ENCODE data around the gene RNF111. TPM values are rescaled to one million over a fixed set of nuclear protein-coding genes. Genes with fewer than 3 reads are reported as not detected.

The RNF111 gene
- total and polyA plus RNA-seq, 9 of the 15 experiments (the other 6 are each of a cell fraction or from before 2014, with no cell fraction given): 7.9 to 26.0 (median 14.4) TPM

- H3K27me3 ChIP-seq (ENCODE audit: control insufficient read depth in 2 of 2, insufficient read depth in 2 of 2, low read length in 2 of 2): no peaks in the 10 kb centered on the region
- intact Hi-C loops (cut with micrococcal nuclease): no loop called here
- FAIRE-seq (no peak), ATAC-seq (no peak), DNase-seq (ENCODE audit: extremely low read depth in 1 of 4, low spot score in 3 of 4) (no peak)
- no peak overlapping the region for H3K4me3 ChIP-seq
- H4K20me1 ChIP-seq (replicated peaks; ENCODE audit: control insufficient read depth, insufficient read depth, low read length): no peaks in the 10 kb centered on the region; the same call in none of the 2 replicates
- CTCF ChIA-PET (ENCODE audit: low intra/inter-chr PET ratio): interaction anchor here (0.6 kb wide), 1 partner anchor 870 kb away, joined by 4 read pairs; no protein-coding TSS in a partner anchor
- peaks cover 0 to 10% of the 10 kb centered on the region in 2 experiments; a peak in 4 of 5 replicates for H3K4me1 ChIP-seq (replicated peaks in 1 of 2; ENCODE audit: control insufficient read depth in 2 of 2, insufficient read depth in 2 of 2, low read length in 2 of 2)
- in situ Hi-C loops (cut with MboI): no loop called here
- BruUV-seq (replicated peaks): no TSS peak
- no peaks in the 10 kb centered on the region for H3K9me3 ChIP-seq (replicated peaks; ENCODE audit: control insufficient read depth, insufficient read depth, low read depth, low read length)
- no peak overlapping the region for H3K27ac ChIP-seq (ENCODE audit: extremely low read depth, low read depth, low read length)
- H3K4me2 ChIP-seq (ENCODE audit: insufficient read depth, low read length): no peak overlapping the region
- WGBS (ENCODE audit: insufficient coverage, low coverage, missing lambda C conversion rate): 67% methylated on average over 2 of the region's 2 CpGs
- no peak overlapping the region for H2AFZ ChIP-seq (ENCODE audit: low read depth, low read length)
- POLR2A ChIA-PET: interaction anchor here (1.2 to 4.4 kb wide), 2 partner anchors 8 to 16 kb away, joined by 5 to 27 read pairs; partner anchors contain the start of gene CCNB2
- no peak overlapping the region for H3K9ac ChIP-seq (ENCODE audit: insufficient read depth in 1 of 2, low read depth in 2 of 2, low read length in 2 of 2)
- TF ChIP-seq PURB (CRISPR knock-in tag; IDR thresholded peaks at IDR 0.05; ENCODE audit: low read depth) (no peak), IRF9 (tag; IDR thresholded peaks at IDR 0.05) (no peak), ZFP30 (CRISPR knock-in tag; IDR thresholded peaks at IDR 0.05; ENCODE audit: borderline replicate concordance) (no peak), FOXA3 (CRISPR knock-in tag; conservative IDR thresholded peaks at IDR 0.05 in 1 of 2, IDR thresholded peaks at IDR 0.05 in 1 of 2) (no peak), SMARCC2 (IDR thresholded peaks at IDR 0.05; ENCODE audit: low read depth) (no peak), SMC3 (conservative IDR thresholded peaks at IDR 0.05; ENCODE audit: insufficient read depth, low read depth, low read length) (no peak), GTF2E2 (tag; IDR thresholded peaks at IDR 0.05) (no peak), TRIM24 (IDR thresholded peaks at IDR 0.05) (no peak), RAD51 (IDR thresholded peaks at IDR 0.05; ENCODE audit: borderline replicate concordance, low read depth) (no peak)
- TF ChIP-seq, protein P1, sequence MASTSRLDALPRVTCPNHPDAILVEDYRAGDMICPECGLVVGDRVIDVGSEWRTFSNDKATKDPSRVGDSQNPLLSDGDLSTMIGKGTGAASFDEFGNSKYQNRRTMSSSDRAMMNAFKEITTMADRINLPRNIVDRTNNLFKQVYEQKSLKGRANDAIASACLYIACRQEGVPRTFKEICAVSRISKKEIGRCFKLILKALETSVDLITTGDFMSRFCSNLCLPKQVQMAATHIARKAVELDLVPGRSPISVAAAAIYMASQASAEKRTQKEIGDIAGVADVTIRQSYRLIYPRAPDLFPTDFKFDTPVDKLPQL (IDR thresholded peaks at IDR 0.05; ENCODE audit: extremely low read depth, insufficient read length): no peak
- TF ChIP-seq, protein P2, sequence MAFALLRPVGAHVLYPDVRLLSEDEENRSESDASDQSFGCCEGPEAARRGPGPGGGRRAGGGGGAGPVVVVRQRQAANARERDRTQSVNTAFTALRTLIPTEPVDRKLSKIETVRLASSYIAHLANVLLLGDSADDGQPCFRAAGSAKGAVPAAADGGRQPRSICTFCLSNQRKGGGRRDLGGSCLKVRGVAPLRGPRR (CRISPR knock-in tag; IDR thresholded peaks at IDR 0.05): no peak
- H3K9me1 ChIP-seq (ENCODE audit: control insufficient read depth, insufficient read depth, low read length): no peaks in the 10 kb centered on the region
- H3K36me3 ChIP-seq (ENCODE audit: control insufficient read depth, insufficient read depth, low read length): peaks cover 92% of the 10 kb centered on the region
- peaks cover 14% of the 10 kb centered on the region; the same call in 2 of the 3 replicates for H3K79me2 ChIP-seq (ENCODE audit: control insufficient read depth, insufficient read depth, low read length)
Observed at GRCh38 chr15:59115047-59115446, 127.6 kb downstream of the RNF111 start.

All from K562 (cell line).